Left ventricle myocardium inferior (tissue), 1 donor: ENCODE results near the gene LYZL4. TPM values are rescaled to one million over a fixed set of nuclear protein-coding genes. Genes with fewer than 3 reads are reported as not detected.

Source experiments
- DNase-seq: peaks from one replicate; pipeline ENCODE4 v3.0.0-alpha.2; 2020
- H3K27ac ChIP-seq: fragments of 200-600 bp; replicated peaks from 2 replicates; pipeline ENCODE4 v1.8.0; 2021
- H3K27me3 ChIP-seq: fragments of 200-600 bp; 2 replicates; pipeline ENCODE4 v1.8.0; 2021; ENCODE audit warnings: low read depth
- H3K36me3 ChIP-seq: fragments of 200-600 bp; 2 replicates; pipeline ENCODE4 v1.8.0; 2021
- H3K4me1 ChIP-seq: fragments of 200-600 bp; 2 replicates; pipeline ENCODE4 v1.8.0; 2021
- H3K4me3 ChIP-seq: fragments of 200-600 bp; 2 replicates; pipeline ENCODE4 v1.8.0; 2021; ENCODE audit warnings: mild to moderate bottlenecking, moderate library complexity
- H3K9me3 ChIP-seq: fragments of 200-600 bp; replicated peaks from 2 replicates; pipeline ENCODE4 v1.8.0; 2021
- CTCF ChIP-seq: fragments of 200-600 bp; IDR thresholded peaks from 2 replicates; pipeline ENCODE4 v1.8.0; 2021; ENCODE audit warnings: antibody characterized with exemption, mild to moderate bottlenecking, borderline replicate concordance
- intact Hi-C: fragments of 100-400 bp; cut with micrococcal nuclease; formaldehyde crosslinking; loops from one replicate; pipeline ENCODE4 v1.11.0; 2022
- total RNA-seq: library from RNA; stranded (reverse); fragmentation: NEBNext Ultra II Directional; extraction: Animal tissue kit (Norgen Biotek cat#: 25700); gene quantifications from one replicate; pipeline ENCODE4 v1.2.1, GENCODE V29; 2021
- donor health status: DM: no; HTN: yes; CAD: no; lungs with severe emphysema.

LYZL4 gene
- total RNA-seq, 1 donor from 2014 or later: not detected

GRCh38 chr3:42412526-42413155 lies 2.2 kb upstream of the LYZL4 start:
- TF ChIP-seq CTCF: no peak

GRCh38 chr3:42411429-42411828 lies 1.0 kb upstream of the LYZL4 start:
- no peak overlapping the region for H3K4me3 ChIP-seq
- no peaks in the 10 kb centered on the region for H3K9me3 ChIP-seq
- TF ChIP-seq CTCF: no peak
- no peak overlapping the region for H3K27ac ChIP-seq
- intact Hi-C loops: no loop called here
- H3K36me3 ChIP-seq: no peaks in the 10 kb centered on the region
- H3K4me1 ChIP-seq: no peaks in the 10 kb centered on the region
- H3K27me3 ChIP-seq: peaks cover 23% of the 10 kb centered on the region
- no peak for DNase-seq

More at GRCh38 chr3:42412526-42413155, 2.2 kb upstream of the LYZL4 start:
- H3K4me1 ChIP-seq: no peaks in the 10 kb centered on the region
- no peak overlapping the region for H3K4me3 ChIP-seq
- peaks cover 23% of the 10 kb centered on the region for H3K27me3 ChIP-seq
- H3K27ac ChIP-seq: no peak overlapping the region
- H3K36me3 ChIP-seq: no peaks in the 10 kb centered on the region
- intact Hi-C loops: no loop called here
- no peaks in the 10 kb centered on the region for H3K9me3 ChIP-seq
- DNase-seq: no peak

- no peak for DNase-seq
- no peak for TF ChIP-seq CTCF
- intact Hi-C loops: no loop called here
These were observed 2.3 kb downstream of the LYZL4 start for GRCh38 chr3:42408156-42408555.

GRCh38 chr3:42406727-42407450 lies 3.5 kb downstream of the LYZL4 start:
- Histone ChIP-seq H3K27ac (no peak overlapping the region), H3K4me1 (no peaks in the 10 kb centered on the region), H3K9me3 (no peaks in the 10 kb centered on the region), H3K36me3 (no peaks in the 10 kb centered on the region), H3K27me3 (no peaks in the 10 kb centered on the region), H3K4me3 (no peak overlapping the region)
- intact Hi-C loops: no loop called here
- DNase-seq: no peak
- no peak for TF ChIP-seq CTCF

More at GRCh38 chr3:42408156-42408555, 2.3 kb downstream of the LYZL4 start:
- H3K27ac ChIP-seq: no peak overlapping the region
- H3K4me3 ChIP-seq: no peak overlapping the region
- H3K9me3 ChIP-seq: no peaks in the 10 kb centered on the region
- peaks cover 2% of the 10 kb centered on the region for H3K27me3 ChIP-seq
- no peaks in the 10 kb centered on the region for H3K36me3 ChIP-seq
- no peaks in the 10 kb centered on the region for H3K4me1 ChIP-seq

GRCh38 chr3:42405857-42406256 lies 4.6 kb downstream of the LYZL4 start:
- no peaks in the 10 kb centered on the region for H3K36me3 ChIP-seq
- H3K4me3 ChIP-seq: no peak overlapping the region
- no peak for DNase-seq
- intact Hi-C loops: no loop called here
- H3K9me3 ChIP-seq: no peaks in the 10 kb centered on the region
- H3K27ac ChIP-seq: no peak overlapping the region
- TF ChIP-seq CTCF: no peak
- no peaks in the 10 kb centered on the region for H3K4me1 ChIP-seq
- H3K27me3 ChIP-seq: no peaks in the 10 kb centered on the region
